Astrocyte of the cerebellum (primary cell): ENCODE data around the gene DIAPH3.

Experiments
- DNase-seq: peaks from one replicate; pipeline ENCODE4 v3.0.0-alpha.2; 2011; ENCODE audit warnings: low read depth
- H3K4me3 ChIP-seq: 2 replicates; pipeline ENCODE4 v1.5.1; 2011; ENCODE audit warnings: mild to moderate bottlenecking, low read depth, low read length, moderate library complexity
- CTCF ChIP-seq: IDR thresholded peaks from 2 replicates; pipeline ENCODE4 v1.5.1; 2012; ENCODE audit warnings: low read length, low read depth, moderate library complexity, mild to moderate bottlenecking; ENCODE audit errors: missing control alignments
- in situ Hi-C: cut with HindIII; loops from 2 replicates; pipeline ENCODE4 v1.10.0; 2017; ENCODE audit warnings: low sequenced_read_pairs

Gene DIAPH3

DNA sequence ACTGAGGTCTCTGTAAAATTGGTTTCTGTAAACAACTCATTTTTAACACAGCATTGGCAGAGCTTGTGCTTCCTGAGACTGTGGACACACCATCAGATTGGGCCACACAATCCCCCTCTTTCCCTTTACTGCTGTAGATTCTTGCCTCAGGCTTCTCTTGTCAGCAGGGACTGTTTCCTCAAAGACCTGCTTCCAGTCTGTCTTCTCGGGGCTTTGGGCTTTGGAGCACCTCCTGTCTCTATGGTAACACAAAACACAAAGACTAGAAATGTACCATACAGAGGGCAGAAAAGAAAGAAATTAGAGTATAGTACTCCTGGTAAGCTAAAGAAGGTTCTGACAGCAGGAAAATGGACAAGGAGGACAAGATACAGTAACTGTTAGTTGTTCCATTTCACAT is 484.5 kb downstream of the DIAPH3 start:
- in situ Hi-C loops, result no loop called here
- no peak for TF ChIP-seq CTCF
- DNase-seq, result no peak
- no peak overlapping the region for H3K4me3 ChIP-seq

GRCh38 chr13:59677966-59678814 is 485.5 kb downstream of the DIAPH3 start:
- TF ChIP-seq CTCF, result peak; percentile 81
- peak; percentile 58 for DNase-seq
- in situ Hi-C loops, result no loop called here
- H3K4me3 ChIP-seq, result no peak overlapping the region

DNA sequence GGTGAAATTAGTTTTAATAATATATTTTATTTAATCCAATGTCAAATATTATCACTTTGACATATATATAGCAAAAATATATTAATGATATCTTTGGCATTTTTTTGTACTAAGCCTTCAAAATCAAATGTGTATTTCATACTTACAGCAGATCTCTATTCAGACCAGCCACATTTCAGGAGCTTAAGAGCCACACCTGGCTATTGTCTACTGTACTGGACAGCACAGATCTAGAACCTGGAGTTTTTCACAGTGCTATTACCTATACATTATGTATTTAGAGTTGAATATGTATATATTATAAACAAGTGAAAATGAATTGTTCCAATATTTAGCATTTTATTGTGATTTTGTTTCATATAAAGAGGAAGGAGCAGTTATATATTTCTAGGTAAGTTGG is 486.3 kb downstream of the DIAPH3 start:
- no peak for TF ChIP-seq CTCF
- DNase-seq, result no peak
- in situ Hi-C loops, result no loop called here
- no peak overlapping the region for H3K4me3 ChIP-seq

DNA sequence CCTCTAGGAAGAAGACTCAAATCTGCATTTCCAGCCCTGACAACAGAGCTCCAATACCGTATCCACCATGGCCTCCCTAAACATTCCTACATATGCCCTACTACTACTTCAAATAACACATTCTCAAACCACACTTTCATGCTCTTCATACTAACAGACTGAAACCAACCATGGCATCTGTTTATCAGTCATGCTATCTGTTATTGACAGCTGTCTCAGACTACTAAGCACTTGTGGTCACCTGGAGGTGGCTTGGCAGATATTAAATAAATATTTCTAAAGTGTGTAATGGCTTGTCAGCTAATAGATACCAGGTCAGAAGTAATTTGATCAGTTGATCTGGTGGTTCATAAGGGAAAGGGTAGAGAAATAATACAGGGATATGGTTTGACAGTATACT is 489.1 kb downstream of the DIAPH3 start:
- no peak for DNase-seq
- H3K4me3 ChIP-seq, result no peak overlapping the region
- no peak for TF ChIP-seq CTCF
- in situ Hi-C loops, result no loop called here

- TF ChIP-seq CTCF, result no peak
- no peak overlapping the region for H3K4me3 ChIP-seq
- peak; percentile 53 for DNase-seq
- in situ Hi-C loops, result no loop called here
Measured at GRCh38 chr13:59673286-59673685, 490.4 kb downstream of the DIAPH3 start.

- in situ Hi-C loops, result no loop called here
- H3K4me3 ChIP-seq, result no peak overlapping the region
- TF ChIP-seq CTCF, result no peak
- DNase-seq, result no peak
Measured at GRCh38 chr13:59672445-59672844, 491.3 kb downstream of the DIAPH3 start.
